Endothelial cell (in vitro differentiated cells): ENCODE data around the gene MTA1. TPM values are rescaled to one million over a fixed set of nuclear protein-coding genes. Genes with fewer than 3 reads are reported as not detected.

Experiments used
- DNase-seq: peaks from one replicate; pipeline ENCODE4 v3.0.0; 2021; ENCODE audit warnings: low spot score
- H3K27ac Mint-ChIP-seq: one replicate; pipeline ENCODE4 v1.8.0; 2021; ENCODE audit warnings: mixed read lengths, inconsistent platforms; ENCODE audit not compliant: unreplicated experiment
- H3K27me3 Mint-ChIP-seq: one replicate; pipeline ENCODE4 v1.8.0; 2021; ENCODE audit warnings: mild to moderate bottlenecking, moderate library complexity, mixed read lengths, inconsistent platforms; ENCODE audit not compliant: unreplicated experiment
- H3K36me3 Mint-ChIP-seq: one replicate; pipeline ENCODE4 v1.8.0; 2021; ENCODE audit warnings: mild to moderate bottlenecking, low read depth, mixed read lengths, inconsistent platforms; ENCODE audit not compliant: unreplicated experiment
- H3K4me1 Mint-ChIP-seq: one replicate; pipeline ENCODE4 v1.8.0; 2021; ENCODE audit warnings: mild to moderate bottlenecking, mixed read lengths, inconsistent platforms; ENCODE audit not compliant: unreplicated experiment
- H3K4me3 Mint-ChIP-seq: one replicate; pipeline ENCODE4 v1.8.0; 2021; ENCODE audit warnings: mild to moderate bottlenecking, mixed read lengths, inconsistent platforms; ENCODE audit not compliant: unreplicated experiment
- H3K9me3 Mint-ChIP-seq: one replicate; pipeline ENCODE4 v1.8.0; 2021; ENCODE audit warnings: mixed read lengths, inconsistent platforms; ENCODE audit not compliant: unreplicated experiment
- total RNA-seq: library from RNA; stranded (reverse); fragmentation: NEBNext Ultra II Directional; extraction: Animal tissue kit (Norgen Biotek cat#: 25700); gene quantifications from one replicate; pipeline ENCODE4 v1.2.1, GENCODE V29; 2021; ENCODE audit not compliant: unreplicated experiment
- TF ChIP-seq, protein P1 (sequence below): fragments of 200-600 bp; sonication (generic); IDR thresholded peaks from one replicate; pipeline ENCODE4 v1.5.0; 2021; ENCODE audit warnings: antibody characterized with exemption; ENCODE audit not compliant: unreplicated experiment

The MTA1 gene
- total RNA-seq, 1 donor from 2014 or later = 150 TPM

DNA sequence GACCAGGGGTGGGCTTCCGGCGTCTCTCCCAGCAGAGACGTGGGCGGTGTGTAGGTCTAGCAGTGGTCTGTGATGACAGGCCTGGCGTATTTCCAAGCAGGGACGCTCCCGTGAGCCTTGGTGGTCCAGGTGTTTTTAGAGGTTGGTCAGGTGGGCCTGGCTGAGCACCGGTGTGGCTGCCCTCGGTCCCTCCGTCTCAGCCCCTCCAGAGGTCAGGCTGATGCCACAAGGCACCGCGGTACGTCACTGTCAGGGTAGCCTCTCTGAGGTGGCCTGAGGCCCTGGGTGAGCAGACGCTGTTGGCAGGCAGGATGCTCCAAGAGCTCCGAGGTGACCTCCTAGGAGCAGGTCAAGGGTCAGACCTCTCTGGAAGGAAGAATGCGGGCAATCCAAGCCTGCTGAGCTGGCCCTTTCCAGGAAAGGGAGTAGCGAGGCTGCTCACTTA lies 13.6 kb downstream of the MTA1 start:
- Mint-ChIP-seq H3K4me3 (no peak overlapping the region), H3K27ac (no peak overlapping the region), H3K9me3 (no peaks in the 10 kb centered on the region), H3K4me1 (no peaks in the 10 kb centered on the region), H3K27me3 (peaks cover 2% of the 10 kb centered on the region), H3K36me3 (peaks cover 8% of the 10 kb centered on the region)
- no peak for DNase-seq
- TF ChIP-seq, protein P1, sequence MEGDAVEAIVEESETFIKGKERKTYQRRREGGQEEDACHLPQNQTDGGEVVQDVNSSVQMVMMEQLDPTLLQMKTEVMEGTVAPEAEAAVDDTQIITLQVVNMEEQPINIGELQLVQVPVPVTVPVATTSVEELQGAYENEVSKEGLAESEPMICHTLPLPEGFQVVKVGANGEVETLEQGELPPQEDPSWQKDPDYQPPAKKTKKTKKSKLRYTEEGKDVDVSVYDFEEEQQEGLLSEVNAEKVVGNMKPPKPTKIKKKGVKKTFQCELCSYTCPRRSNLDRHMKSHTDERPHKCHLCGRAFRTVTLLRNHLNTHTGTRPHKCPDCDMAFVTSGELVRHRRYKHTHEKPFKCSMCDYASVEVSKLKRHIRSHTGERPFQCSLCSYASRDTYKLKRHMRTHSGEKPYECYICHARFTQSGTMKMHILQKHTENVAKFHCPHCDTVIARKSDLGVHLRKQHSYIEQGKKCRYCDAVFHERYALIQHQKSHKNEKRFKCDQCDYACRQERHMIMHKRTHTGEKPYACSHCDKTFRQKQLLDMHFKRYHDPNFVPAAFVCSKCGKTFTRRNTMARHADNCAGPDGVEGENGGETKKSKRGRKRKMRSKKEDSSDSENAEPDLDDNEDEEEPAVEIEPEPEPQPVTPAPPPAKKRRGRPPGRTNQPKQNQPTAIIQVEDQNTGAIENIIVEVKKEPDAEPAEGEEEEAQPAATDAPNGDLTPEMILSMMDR = no peak

DNA sequence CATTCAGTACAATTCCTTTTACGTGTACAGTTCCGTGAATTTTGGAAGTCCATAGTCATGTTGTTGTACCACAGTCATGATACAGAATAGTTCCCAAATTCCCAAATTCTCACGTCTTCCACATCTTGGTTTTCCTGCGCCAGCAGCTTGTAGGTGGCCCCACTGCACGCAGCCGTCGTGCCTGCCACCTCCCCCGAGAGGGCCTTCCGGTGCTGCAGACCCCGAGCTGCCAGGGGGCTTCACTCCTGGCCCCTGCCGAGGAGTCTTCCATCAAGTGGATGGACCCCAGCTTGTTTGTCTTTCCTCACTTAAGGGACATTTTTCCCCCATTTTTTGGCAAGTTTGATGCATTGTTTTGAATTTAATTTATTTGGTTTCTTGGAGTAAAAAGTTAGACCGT lies 16.8 kb downstream of the MTA1 start:
- TF ChIP-seq, protein P1 = no peak
- Mint-ChIP-seq H3K9me3 (no peaks in the 10 kb centered on the region), H3K27ac (no peak overlapping the region), H3K4me3 (no peak overlapping the region), H3K27me3 (peaks cover 2% of the 10 kb centered on the region), H3K4me1 (no peaks in the 10 kb centered on the region), H3K36me3 (peaks cover 8% of the 10 kb centered on the region)
- no peak for DNase-seq

DNA sequence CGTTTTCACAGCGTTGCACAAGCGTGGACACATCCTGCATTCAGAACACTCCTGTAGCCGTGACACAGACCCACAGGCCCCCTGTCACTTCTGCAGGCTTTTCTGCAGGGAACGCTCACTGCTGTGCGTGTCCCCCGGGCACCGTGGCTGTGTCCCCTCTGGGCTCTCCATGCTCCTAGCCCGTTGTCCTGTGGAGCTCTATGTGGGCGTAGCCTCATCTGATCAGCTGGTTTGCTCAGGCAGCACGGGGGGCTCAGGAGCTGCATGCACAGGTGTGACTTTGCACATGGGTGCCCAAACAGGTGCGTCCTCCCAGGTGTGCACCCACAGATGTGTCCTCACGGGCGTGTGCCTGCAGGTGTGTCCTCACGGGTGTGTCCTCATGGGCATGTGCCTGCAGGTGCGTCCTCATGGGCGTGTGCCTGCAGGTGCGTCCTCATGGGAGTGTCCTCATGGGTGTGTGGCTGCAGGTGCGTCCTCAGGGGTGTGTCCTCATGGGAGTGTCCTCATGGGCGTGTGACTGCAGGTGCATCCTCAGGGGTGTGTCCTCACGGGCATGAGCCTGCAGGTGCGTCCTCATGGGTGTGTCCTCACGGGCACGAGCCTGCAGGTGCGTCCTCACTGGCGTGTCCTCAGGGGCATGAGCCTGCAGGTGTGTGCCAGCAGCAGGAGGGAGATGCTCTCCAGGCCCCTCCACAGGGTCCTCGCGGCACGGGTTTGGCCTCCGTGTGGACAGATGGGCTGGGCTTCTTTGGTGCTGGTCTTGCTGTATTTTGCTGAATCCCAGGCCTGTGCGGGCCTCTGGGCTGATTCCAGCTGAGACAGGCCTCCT lies 17.5 kb downstream of the MTA1 start:
- Mint-ChIP-seq H3K4me3 (no peak overlapping the region), H3K27ac (no peak overlapping the region), H3K9me3 (no peaks in the 10 kb centered on the region), H3K4me1 (no peaks in the 10 kb centered on the region), H3K27me3 (peaks cover 5% of the 10 kb centered on the region), H3K36me3 (peaks cover 13% of the 10 kb centered on the region)
- no peak for DNase-seq
- TF ChIP-seq, protein P1 = no peak

DNA sequence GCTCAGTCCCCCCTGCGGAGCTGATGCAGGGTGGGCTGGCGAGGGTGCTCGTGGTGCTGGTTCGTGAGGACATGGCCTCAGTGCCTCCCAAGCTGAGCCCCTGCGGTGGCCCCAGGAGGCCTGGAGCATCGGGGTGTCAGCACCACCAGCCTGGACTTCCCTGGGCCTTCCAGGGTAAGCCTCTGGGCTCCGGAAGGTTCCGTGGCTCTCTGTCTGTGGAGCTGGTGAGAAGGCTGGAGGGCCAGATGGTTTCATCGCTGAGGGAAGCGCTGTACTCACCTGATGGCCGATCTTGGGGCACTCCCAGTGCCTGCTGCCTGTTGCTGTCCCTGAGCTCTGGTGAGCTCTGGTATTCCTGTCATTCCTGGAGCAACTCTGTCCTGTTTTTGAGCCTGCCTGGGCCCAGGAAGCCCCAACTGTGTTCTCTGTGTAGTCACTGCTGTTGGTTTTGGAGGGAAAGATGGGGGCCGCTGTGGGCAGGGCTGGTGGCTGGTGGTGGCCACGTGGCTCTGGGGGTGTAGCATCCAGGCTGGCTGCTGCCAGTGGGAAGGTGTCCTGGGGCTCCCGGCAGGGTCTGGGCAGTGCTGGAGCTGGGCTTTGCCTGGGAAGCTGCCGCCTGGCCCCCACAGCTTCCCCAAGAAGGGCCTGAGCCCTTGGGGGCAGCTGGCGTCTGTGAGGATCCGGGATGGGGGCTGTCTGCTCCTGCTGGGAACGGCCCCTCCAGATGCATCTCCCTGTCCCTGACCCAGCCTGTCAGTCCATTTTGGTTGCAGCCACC lies 18.3 kb downstream of the MTA1 start:
- Mint-ChIP-seq H3K9me3 (no peaks in the 10 kb centered on the region), H3K4me3 (no peak overlapping the region), H3K4me1 (no peaks in the 10 kb centered on the region), H3K27me3 (peaks cover 8% of the 10 kb centered on the region), H3K36me3 (peaks cover 18% of the 10 kb centered on the region), H3K27ac (no peak overlapping the region)
- TF ChIP-seq, protein P1 = no peak
- no peak for DNase-seq

DNA sequence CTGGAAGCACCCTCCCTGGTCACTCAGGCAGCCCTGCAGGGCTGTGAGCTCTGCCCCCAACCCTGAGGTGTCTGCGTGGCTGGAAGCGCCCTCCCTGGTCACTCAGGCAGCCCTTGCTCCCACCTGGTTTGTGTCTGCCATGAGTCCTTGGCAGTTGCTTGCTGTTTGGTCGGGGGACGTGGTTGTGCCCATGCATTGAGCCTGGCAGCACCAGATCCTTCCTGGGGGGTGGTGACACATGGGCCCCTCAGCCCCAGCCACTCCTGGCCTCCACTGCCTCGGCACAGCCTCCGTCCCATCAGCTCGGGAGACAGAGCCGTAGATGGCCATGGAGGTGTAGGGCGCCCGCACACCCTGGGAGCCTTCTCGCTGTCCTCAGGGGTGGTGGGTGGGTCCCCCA lies 19.6 kb downstream of the MTA1 start:
- H3K36me3 Mint-ChIP-seq = peaks cover 18% of the 10 kb centered on the region
- H3K27me3 Mint-ChIP-seq = peaks cover 8% of the 10 kb centered on the region
- no peak overlapping the region for H3K4me3 Mint-ChIP-seq
- TF ChIP-seq, protein P1 = no peak
- H3K9me3 Mint-ChIP-seq = no peaks in the 10 kb centered on the region
- no peak for DNase-seq
- H3K4me1 Mint-ChIP-seq = no peaks in the 10 kb centered on the region
- H3K27ac Mint-ChIP-seq = no peak overlapping the region
